ENCODE data around the gene MMP24OS.
"Not testable (repeated sequence)": the region's sequence is repeated elsewhere in the genome, so short reads cannot be mapped to it uniquely, and the experiment has no call there.

Gene MMP24OS

GRCh38 chr20:35277531-35278395 is at the start of gene MMP24OS:
Gene MMP24OS, minus strand, starts transcription at chr20:35278122. Its CDS starts 193 bp downstream, at chr20:35277929.
- DNase-seq (ENCODE audit: low read depth, low spot score), result peak; percentile 95

GRCh38 chr20:35327074-35327976 is 49.4 kb upstream of the MMP24OS start:
- DNase-seq (ENCODE audit: low read depth, low spot score), result no peak

- no peak for DNase-seq (ENCODE audit: low read depth, low spot score)
Observed at GRCh38 chr20:35326740-35327073, 48.8 kb upstream of the MMP24OS start.

GRCh38 chr20:35326021-35326739 is 48.3 kb upstream of the MMP24OS start:
- DNase-seq (ENCODE audit: low read depth, low spot score), result no peak

GRCh38 chr20:35325401-35325800 is 47.5 kb upstream of the MMP24OS start:
- no peak for DNase-seq (ENCODE audit: low read depth, low spot score)

- DNase-seq (ENCODE audit: low read depth, low spot score), result peak; percentile 48
Observed at GRCh38 chr20:35320396-35321126, 42.6 kb upstream of the MMP24OS start.

- DNase-seq (ENCODE audit: low read depth, low spot score), result no peak
Observed at GRCh38 chr20:35319871-35320197, 41.9 kb upstream of the MMP24OS start.

GRCh38 chr20:35319192-35319870 is 41.4 kb upstream of the MMP24OS start:
- no peak for DNase-seq (ENCODE audit: low read depth, low spot score)

GRCh38 chr20:35318502-35319157 is 40.7 kb upstream of the MMP24OS start:
- peak; percentile 10 for DNase-seq (ENCODE audit: low read depth, low spot score)

GRCh38 chr20:35317416-35318210 is 39.7 kb upstream of the MMP24OS start:
- DNase-seq (ENCODE audit: low read depth, low spot score), result no peak

- DNase-seq (ENCODE audit: low read depth, low spot score), result no peak
Observed at GRCh38 chr20:35316086-35316485, 38.2 kb upstream of the MMP24OS start.

- not testable (repeated sequence) for DNase-seq (ENCODE audit: low read depth, low spot score)
Observed at GRCh38 chr20:35315632-35316020, 37.7 kb upstream of the MMP24OS start.

- no peak for DNase-seq (ENCODE audit: low read depth, low spot score)
Observed at GRCh38 chr20:35314816-35315631, 37.1 kb upstream of the MMP24OS start.

GRCh38 chr20:35312318-35312717 is 34.4 kb upstream of the MMP24OS start:
- DNase-seq (ENCODE audit: low read depth, low spot score), result no peak

GRCh38 chr20:35311822-35312221 is 33.9 kb upstream of the MMP24OS start:
- no peak for DNase-seq (ENCODE audit: low read depth, low spot score)

- DNase-seq (ENCODE audit: low read depth, low spot score), result no peak
Observed at GRCh38 chr20:35311409-35311808, 33.5 kb upstream of the MMP24OS start.

GRCh38 chr20:35307666-35308653 is 30.0 kb upstream of the MMP24OS start:
- DNase-seq (ENCODE audit: low read depth, low spot score), result no peak

Measured in ELF-1 (cell line).